Effector memory CD8-positive, alpha-beta T cell (primary cell): ENCODE measurements around the gene PDGFB.

Source experiments
- ATAC-seq: fragments of 150-1000 bp; cut with Tn5 transposase; replicated peaks from 2 replicates; pipeline ENCODE4 v1.10.0; 2021; ENCODE audit warnings: mild to moderate bottlenecking, moderate library complexity
- DNase-seq, 3 experiments: peaks; one replicate each; pipeline ENCODE4 v3.0.0; 2021
- H3K27ac Mint-ChIP-seq, 2 donors: one replicate each; pipeline ENCODE4 v1.8.0; 2022; ENCODE audit warnings: mild to moderate bottlenecking in 2 of 2, mixed read lengths in 2 of 2, moderate library complexity in 2 of 2
- H3K27me3 Mint-ChIP-seq, 2 donors: one replicate each; pipeline ENCODE4 v1.8.0; 2022; ENCODE audit warnings: mixed read lengths in 2 of 2
- H3K36me3 Mint-ChIP-seq: one replicate; pipeline ENCODE4 v1.8.0; 2022; ENCODE audit warnings: mild to moderate bottlenecking, moderate library complexity, mixed read lengths; ENCODE audit not compliant: insufficient read depth
- H3K4me1 Mint-ChIP-seq, 2 donors: one replicate each; pipeline ENCODE4 v1.8.0; 2022; ENCODE audit warnings: low read depth in 2 of 2, mixed read lengths in 2 of 2
- H3K4me3 Mint-ChIP-seq, 2 donors: one replicate each; pipeline ENCODE4 v1.8.0; 2022; ENCODE audit warnings: mild to moderate bottlenecking in 2 of 2, mixed read lengths in 2 of 2, moderate library complexity in 2 of 2
- H3K9me3 Mint-ChIP-seq, 2 donors: one replicate each; pipeline ENCODE4 v1.8.0; 2022; ENCODE audit warnings: mixed read lengths in 2 of 2

PDGFB gene

GRCh38 chr22:39245130-39246039, 603 bp upstream of the PDGFB start:
- peaks cover 28 to 42% of the 10 kb centered on the region in 2 donors for H3K4me1 Mint-ChIP-seq
- H3K27ac Mint-ChIP-seq = peak overlapping the region; percentile 83 to 85
- H3K27me3 Mint-ChIP-seq = peaks cover 0 to 8% of the 10 kb centered on the region in 2 donors
- no peaks in the 10 kb centered on the region for H3K9me3 Mint-ChIP-seq
- peak overlapping the region; percentile 95 to 96 for H3K4me3 Mint-ChIP-seq
- peaks cover 41% of the 10 kb centered on the region for H3K36me3 Mint-ChIP-seq
- DNase-seq = no peak
- no peak for ATAC-seq

DNA sequence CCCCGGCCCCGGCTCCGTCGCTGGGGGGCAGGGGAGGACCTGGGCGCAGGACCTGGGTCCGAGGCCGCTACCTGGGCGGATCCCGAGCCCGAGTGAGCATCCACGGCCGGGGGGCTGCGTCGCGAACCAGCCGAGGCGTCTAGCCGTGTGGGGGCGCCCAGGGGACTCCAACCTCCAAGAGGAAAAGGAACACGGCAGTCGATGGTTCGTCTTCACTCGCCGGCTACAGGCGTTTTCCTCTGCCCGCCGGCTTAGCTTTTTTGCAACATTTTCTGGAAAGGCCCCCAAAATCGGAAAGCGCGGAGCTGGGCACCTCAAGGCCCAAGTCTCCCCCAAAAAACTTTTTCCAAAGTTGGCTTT, 666 bp downstream of the PDGFB start:
- Mint-ChIP-seq H3K27ac (peak overlapping the region in 1 of 2 donors; percentile 95), H3K4me3 (peak overlapping the region; percentile 95 to 96)

DNA sequence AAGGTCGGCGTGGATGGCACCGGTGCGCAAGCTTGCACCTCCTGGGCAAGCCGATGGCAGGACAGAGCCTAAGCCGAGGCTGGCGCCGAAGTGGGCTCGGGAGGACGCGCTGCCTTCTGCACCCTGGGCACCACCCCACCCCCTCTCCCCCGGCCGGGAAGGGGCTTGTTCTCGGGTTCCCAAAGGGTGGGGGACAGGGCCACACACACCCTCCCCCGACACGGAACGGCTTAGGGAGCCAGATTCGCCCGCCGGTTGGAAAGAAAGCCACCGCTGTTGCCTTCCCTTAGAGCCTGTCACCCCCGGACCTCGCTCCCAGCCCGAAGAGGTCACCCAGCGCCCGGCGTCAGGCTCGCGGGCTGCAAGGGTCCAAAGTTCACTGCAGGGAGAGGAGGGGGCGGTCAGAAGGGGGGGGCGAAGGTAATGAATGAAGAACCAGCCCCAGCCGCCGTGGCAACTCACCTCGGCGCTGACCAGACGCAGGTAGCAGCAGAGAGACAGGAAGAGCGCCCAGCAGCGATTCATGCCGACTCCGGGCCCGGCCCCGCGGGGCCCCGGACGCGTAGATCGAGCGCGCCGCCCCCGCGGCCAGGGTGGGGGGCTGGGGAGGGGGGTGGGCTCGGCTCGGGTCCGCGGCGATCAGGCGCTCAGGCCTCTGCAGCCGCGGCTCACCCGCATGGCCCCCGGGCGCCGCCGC, 1.2 kb downstream of the PDGFB start:
- Mint-ChIP-seq H3K27ac (peak overlapping the region; percentile 95 to 97), H3K4me1 (peaks cover 41 to 45% of the 10 kb centered on the region in 2 donors), H3K4me3 (peak overlapping the region; percentile 95 to 96), H3K36me3 (peaks cover 45% of the 10 kb centered on the region), H3K9me3 (no peaks in the 10 kb centered on the region), H3K27me3 (peaks cover 0 to 8% of the 10 kb centered on the region in 2 donors)
- DNase-seq (peak; percentile 22 to 42 (median 28)), ATAC-seq (no peak)

More for the DNA sequence above, 666 bp downstream of the PDGFB start:
- Mint-ChIP-seq H3K4me1 (peaks cover 36 to 40% of the 10 kb centered on the region in 2 donors), H3K9me3 (no peaks in the 10 kb centered on the region), H3K27me3 (peaks cover 0 to 8% of the 10 kb centered on the region in 2 donors), H3K36me3 (peaks cover 45% of the 10 kb centered on the region)
- ATAC-seq = no peak
- DNase-seq = no peak

DNA sequence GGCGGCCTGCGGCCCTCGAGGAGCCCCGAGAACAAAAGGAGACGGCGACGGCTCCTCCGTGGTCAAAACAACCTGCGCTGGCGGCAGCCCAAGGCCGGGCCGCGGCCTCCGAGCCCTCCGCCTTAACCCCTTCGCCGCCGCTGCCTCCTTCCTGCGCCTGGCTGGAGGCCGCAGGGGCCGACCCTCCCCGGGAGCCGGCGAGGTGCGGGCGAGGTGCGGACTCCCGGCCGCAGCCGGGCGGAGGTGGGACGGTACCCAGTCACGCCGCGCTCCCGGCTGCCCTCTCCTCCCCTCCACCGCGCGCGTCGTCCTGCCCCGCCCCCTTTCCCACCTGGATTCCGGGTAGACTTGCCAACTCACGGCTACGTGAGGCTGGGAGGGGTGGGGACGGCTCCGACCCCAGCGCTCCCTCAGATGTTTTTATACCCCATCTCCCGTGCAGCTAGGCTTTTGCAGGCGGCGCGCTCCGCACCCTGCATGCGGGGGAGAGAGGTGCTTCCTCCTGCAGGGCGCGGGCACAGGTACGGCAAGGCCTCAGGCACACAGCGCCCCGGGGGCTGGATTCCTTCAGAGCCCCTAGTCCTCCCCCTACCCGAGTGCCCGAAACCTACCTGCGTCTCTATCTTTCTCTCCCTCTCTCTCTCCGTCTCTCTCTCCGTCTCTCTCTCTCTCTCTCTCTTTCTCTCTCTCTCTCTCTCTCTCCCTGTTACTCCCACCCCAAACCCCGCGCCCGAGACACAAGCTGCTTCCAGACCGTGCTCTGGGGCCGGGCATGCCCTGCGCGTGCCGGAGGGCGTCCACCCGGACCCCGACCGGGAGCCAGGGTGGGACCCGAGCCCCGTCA, 2.0 kb downstream of the PDGFB start:
- DNase-seq (peak; percentile 50 to 55 (median 51)), ATAC-seq (peak; percentile 18)
- no peaks in the 10 kb centered on the region for H3K9me3 Mint-ChIP-seq
- H3K36me3 Mint-ChIP-seq = peaks cover 41% of the 10 kb centered on the region
- H3K27ac Mint-ChIP-seq = peak overlapping the region; percentile 95 to 97
- peak overlapping the region; percentile 95 to 96 for H3K4me3 Mint-ChIP-seq
- peaks cover 43 to 48% of the 10 kb centered on the region in 2 donors for H3K4me1 Mint-ChIP-seq
- peaks cover 0 to 8% of the 10 kb centered on the region in 2 donors for H3K27me3 Mint-ChIP-seq

- peak overlapping the region; percentile 91 to 92 for H3K27ac Mint-ChIP-seq
- H3K4me1 Mint-ChIP-seq = peaks cover 52 to 55% of the 10 kb centered on the region in 2 donors
- no peaks in the 10 kb centered on the region for H3K9me3 Mint-ChIP-seq
- peaks cover 41% of the 10 kb centered on the region for H3K36me3 Mint-ChIP-seq
- H3K27me3 Mint-ChIP-seq = peaks cover 0 to 8% of the 10 kb centered on the region in 2 donors
- H3K4me3 Mint-ChIP-seq = peak overlapping the region; percentile 90 to 93
- DNase-seq (peak; percentile 63 to 70 (median 67)), ATAC-seq (peak; percentile 79)
These were observed 2.8 kb downstream of the PDGFB start for GRCh38 chr22:39241794-39242594.

DNA sequence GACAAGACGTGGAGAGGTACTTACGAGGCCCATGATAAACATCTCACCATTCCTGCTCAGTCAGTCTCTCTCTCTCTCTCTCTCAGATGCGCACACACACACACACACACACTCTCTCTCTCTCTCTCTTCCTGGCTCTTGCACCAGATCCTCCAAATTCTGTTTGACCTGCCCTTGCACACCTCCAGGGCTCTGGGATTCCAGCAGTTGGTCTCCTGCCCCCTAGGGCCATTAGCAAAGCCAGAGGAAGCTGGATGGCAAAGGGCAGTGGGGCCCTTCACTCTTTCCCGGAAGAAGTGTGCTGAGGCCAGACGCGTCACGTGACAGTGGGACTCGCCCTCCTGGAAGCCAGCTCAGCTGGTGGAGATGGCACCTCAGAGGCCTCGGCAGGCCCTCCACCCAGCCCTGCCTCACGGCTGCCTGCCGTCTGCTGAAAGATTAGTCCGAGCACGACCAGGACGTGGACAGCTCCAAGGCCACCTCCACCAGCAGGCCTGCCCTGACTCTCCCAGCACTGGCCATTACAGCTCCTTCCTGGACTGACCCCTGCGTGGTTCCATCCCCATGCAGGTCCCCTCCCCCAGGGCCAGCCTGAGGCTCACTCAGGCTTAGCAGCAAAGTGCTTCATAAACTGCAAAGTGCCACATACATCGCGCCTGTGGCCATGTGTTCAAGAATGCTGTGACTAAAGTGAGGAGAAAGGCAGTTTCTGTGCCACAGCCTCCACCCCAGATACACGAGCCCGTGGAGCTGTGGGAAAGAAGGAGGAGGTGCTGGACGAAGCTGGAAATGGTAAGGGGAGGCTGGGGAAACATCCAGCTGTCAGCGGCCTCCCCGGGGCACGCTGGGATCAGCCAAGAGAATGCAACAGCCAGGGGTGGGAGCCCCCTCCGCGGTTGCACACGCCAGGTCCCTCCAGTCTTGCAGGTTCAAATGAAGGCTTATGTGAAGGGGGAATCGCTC, 3.7 kb downstream of the PDGFB start:
- Mint-ChIP-seq H3K4me3 (peak overlapping the region; percentile 90 to 93), H3K36me3 (peaks cover 49% of the 10 kb centered on the region), H3K4me1 (peaks cover 59 to 61% of the 10 kb centered on the region in 2 donors), H3K27me3 (peaks cover 0 to 7% of the 10 kb centered on the region in 2 donors), H3K27ac (peak overlapping the region; percentile 91 to 92), H3K9me3 (no peaks in the 10 kb centered on the region)
- ATAC-seq (peak; percentile 19), DNase-seq (peak; percentile 38 to 46 (median 42))

- peaks cover 49% of the 10 kb centered on the region for H3K36me3 Mint-ChIP-seq
- peaks cover 61 to 62% of the 10 kb centered on the region in 2 donors for H3K4me1 Mint-ChIP-seq
- DNase-seq = no peak
- peak overlapping the region in 1 of 2 donors; percentile 91 for H3K27ac Mint-ChIP-seq
- no peaks in the 10 kb centered on the region for H3K27me3 Mint-ChIP-seq
- peak overlapping the region; percentile 90 to 93 for H3K4me3 Mint-ChIP-seq
- H3K9me3 Mint-ChIP-seq = no peaks in the 10 kb centered on the region
- ATAC-seq = no peak
These were observed 5.0 kb downstream of the PDGFB start for GRCh38 chr22:39239561-39240423.

GRCh38 chr22:39238966-39239505, 5.7 kb downstream of the PDGFB start:
- DNase-seq (no peak), ATAC-seq (no peak)
- no peaks in the 10 kb centered on the region for H3K9me3 Mint-ChIP-seq
- peaks cover 46% of the 10 kb centered on the region for H3K36me3 Mint-ChIP-seq
- no peaks in the 10 kb centered on the region for H3K27me3 Mint-ChIP-seq
- H3K4me1 Mint-ChIP-seq = peaks cover 62 to 65% of the 10 kb centered on the region in 2 donors
- H3K27ac Mint-ChIP-seq = peak overlapping the region in 1 of 2 donors; percentile 91
- peak overlapping the region; percentile 47 to 90 for H3K4me3 Mint-ChIP-seq

DNA sequence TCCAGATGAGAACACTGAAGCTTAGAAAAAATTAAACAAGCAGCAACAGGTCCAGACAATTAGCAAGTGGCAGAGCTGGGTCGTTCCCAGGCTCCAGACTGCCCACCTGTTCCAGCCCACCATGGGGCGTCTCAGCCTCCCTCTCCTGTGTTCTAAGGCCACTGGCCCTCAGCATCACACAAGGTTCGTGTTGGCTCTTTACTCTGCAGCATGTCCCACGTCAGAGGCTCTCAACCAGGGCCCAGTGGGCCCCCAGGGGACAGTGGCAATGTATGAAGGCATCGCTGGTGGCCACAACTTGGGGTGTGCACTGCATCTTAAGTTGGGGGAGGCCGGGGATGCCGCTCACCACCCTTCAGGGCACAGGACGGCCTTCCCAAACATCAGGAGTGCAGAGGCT, 6.2 kb downstream of the PDGFB start:
- H3K4me3 Mint-ChIP-seq = no peak overlapping the region
- ATAC-seq = no peak
- peaks cover 62 to 65% of the 10 kb centered on the region in 2 donors for H3K4me1 Mint-ChIP-seq
- H3K9me3 Mint-ChIP-seq = no peaks in the 10 kb centered on the region
- DNase-seq = no peak
- peak overlapping the region in 1 of 2 donors; percentile 91 for H3K27ac Mint-ChIP-seq
- peaks cover 44% of the 10 kb centered on the region for H3K36me3 Mint-ChIP-seq
- no peaks in the 10 kb centered on the region for H3K27me3 Mint-ChIP-seq

- H3K4me1 Mint-ChIP-seq = peaks cover 61 to 65% of the 10 kb centered on the region in 2 donors
- H3K36me3 Mint-ChIP-seq = peaks cover 42% of the 10 kb centered on the region
- DNase-seq (no peak), ATAC-seq (no peak)
- H3K4me3 Mint-ChIP-seq = peak overlapping the region in 1 of 2 donors; percentile 76
- H3K27ac Mint-ChIP-seq = no peak overlapping the region
- H3K9me3 Mint-ChIP-seq = no peaks in the 10 kb centered on the region
- no peaks in the 10 kb centered on the region for H3K27me3 Mint-ChIP-seq
These were observed 6.7 kb downstream of the PDGFB start for GRCh38 chr22:39238101-39238466.
